Muscle of back (tissue), 11 donors: ENCODE data around the gene KIAA0825. TPM values are rescaled to one million over a fixed set of nuclear protein-coding genes. Genes with fewer than 3 reads are reported as not detected.
"Not testable (repeated sequence)": the region's sequence is repeated elsewhere in the genome, so short reads cannot be mapped to it uniquely, and the experiment has no call there.

ENCODE experiments used
- DNase-seq, 3 donors: peaks; one replicate each; pipeline versions ENCODE4 v3.0.0 to v3.0.0-alpha.2; 2013
- polyA plus RNA-seq, 10 donors: library from polyadenylated mRNA; unstranded; fragments of 120-200 nt; gene quantifications; one replicate each; pipeline ENCODE4 v1.2.1, GENCODE V29; 2013; ENCODE audit not compliant: insufficient read length in 10 of 10

Gene KIAA0825
- polyA plus RNA-seq, 10 donors: 2.3 to 3.3 (median 2.9) TPM

GRCh38 chr5:94595281-94595840 lies 23.0 kb downstream of the KIAA0825 start:
- DNase-seq: no peak

GRCh38 chr5:94577466-94578245 lies 40.7 kb downstream of the KIAA0825 start:
- DNase-seq: no peak

- DNase-seq: no peak
These were observed 43.2 kb downstream of the KIAA0825 start for GRCh38 chr5:94575196-94575595.

GRCh38 chr5:94573349-94573748 lies 45.1 kb downstream of the KIAA0825 start:
- DNase-seq: not testable (repeated sequence)

GRCh38 chr5:94571415-94571814 lies 47.0 kb downstream of the KIAA0825 start:
- DNase-seq: no peak

- DNase-seq: no peak
These were observed 53.6 kb downstream of the KIAA0825 start for GRCh38 chr5:94564812-94565211.

GRCh38 chr5:94562327-94562971 lies 56.0 kb downstream of the KIAA0825 start:
- no peak for DNase-seq

- no peak for DNase-seq
These were observed 60.4 kb downstream of the KIAA0825 start for GRCh38 chr5:94558028-94558427.

GRCh38 chr5:94551858-94552257 lies 66.5 kb downstream of the KIAA0825 start:
- no peak for DNase-seq

GRCh38 chr5:94545870-94546625 lies 72.4 kb downstream of the KIAA0825 start:
- peak in 1 of 3 donors; percentile 8 for DNase-seq

GRCh38 chr5:94544875-94545547 lies 73.4 kb downstream of the KIAA0825 start:
- DNase-seq: no peak

GRCh38 chr5:94544031-94544650 lies 74.3 kb downstream of the KIAA0825 start:
- peak in 2 of 3 donors; percentile 31 to 33 for DNase-seq

GRCh38 chr5:94540856-94541494 lies 77.4 kb downstream of the KIAA0825 start:
- DNase-seq: no peak

GRCh38 chr5:94538260-94538659 lies 80.1 kb downstream of the KIAA0825 start:
- no peak for DNase-seq

- no peak for DNase-seq
These were observed 91.7 kb downstream of the KIAA0825 start for GRCh38 chr5:94526706-94527105.

- peak in 2 of 3 donors; percentile 4 to 16 for DNase-seq
These were observed 93.3 kb downstream of the KIAA0825 start for GRCh38 chr5:94524841-94525697.

GRCh38 chr5:94523018-94523417 lies 95.4 kb downstream of the KIAA0825 start:
- DNase-seq: no peak

- peak in 2 of 3 donors; percentile 2 to 32 for DNase-seq
These were observed 96.3 kb downstream of the KIAA0825 start for GRCh38 chr5:94522117-94522516.
